HG03469 (cell line): ENCODE data around the gene LST1.

Source experiments
- ATAC-seq: cut with Tn5 transposase; IDR thresholded peaks from one replicate; pipeline ENCODE4 v1.9.1; 2021; ENCODE audit warnings: mild to moderate bottlenecking, moderate library complexity, moderate number of reproducible peaks; ENCODE audit not compliant: unreplicated experiment

LST1 gene

DNA sequence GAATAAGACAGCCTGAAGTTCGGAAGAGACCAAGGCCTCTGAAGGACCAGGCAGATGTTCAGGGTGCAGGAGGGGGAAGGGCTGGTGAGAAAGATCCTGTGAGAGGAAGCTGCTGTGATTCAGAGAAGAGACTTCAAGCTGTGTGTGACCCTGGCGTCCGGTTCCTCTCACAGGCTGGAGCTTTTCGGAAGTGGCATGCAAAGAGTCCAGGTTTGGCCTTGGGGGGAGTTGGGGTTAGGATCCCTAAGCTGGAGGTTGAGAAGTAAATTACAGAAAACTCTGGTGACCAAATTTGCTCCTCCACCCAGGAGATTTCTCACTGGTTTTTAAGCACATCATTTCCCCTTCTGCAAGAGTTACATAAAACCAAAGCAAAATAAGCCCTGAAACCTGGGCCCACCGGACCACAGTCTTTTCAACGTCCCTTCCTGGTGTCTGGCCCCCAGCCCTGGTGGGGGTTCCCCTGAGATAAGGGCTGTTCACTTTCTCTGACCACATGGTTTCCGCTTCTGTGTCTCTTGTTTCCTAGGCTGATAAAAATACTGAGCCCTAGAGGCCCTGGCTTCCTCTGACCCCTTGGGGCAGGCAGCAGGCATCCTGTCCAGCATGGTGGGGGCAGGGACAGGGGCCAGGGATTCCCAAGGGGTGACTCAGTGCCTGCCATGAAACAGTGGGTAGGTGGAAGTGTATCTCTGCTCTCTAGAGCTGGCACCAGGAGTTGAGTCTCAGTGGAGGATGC is 25.9 kb upstream of the LST1 start:
- peak; percentile 36 for ATAC-seq

DNA sequence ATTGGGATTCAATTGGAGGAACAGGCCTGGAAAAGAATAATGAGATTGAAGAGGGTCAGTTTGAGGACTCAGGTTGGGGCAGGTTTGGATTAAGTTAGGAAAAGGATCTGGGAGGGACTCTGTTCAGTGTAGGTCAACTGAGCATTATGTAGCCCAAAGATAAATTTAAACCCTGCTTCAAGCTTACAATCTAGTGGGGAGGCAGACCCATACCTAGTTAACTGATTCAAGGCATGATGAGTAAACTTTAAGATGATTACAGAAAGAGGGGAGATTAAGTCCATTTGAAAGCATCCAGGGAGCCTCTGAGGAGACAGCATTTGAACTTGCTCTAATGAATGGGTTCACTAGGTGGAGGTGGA is 25.4 kb upstream of the LST1 start:
- ATAC-seq, result no peak

DNA sequence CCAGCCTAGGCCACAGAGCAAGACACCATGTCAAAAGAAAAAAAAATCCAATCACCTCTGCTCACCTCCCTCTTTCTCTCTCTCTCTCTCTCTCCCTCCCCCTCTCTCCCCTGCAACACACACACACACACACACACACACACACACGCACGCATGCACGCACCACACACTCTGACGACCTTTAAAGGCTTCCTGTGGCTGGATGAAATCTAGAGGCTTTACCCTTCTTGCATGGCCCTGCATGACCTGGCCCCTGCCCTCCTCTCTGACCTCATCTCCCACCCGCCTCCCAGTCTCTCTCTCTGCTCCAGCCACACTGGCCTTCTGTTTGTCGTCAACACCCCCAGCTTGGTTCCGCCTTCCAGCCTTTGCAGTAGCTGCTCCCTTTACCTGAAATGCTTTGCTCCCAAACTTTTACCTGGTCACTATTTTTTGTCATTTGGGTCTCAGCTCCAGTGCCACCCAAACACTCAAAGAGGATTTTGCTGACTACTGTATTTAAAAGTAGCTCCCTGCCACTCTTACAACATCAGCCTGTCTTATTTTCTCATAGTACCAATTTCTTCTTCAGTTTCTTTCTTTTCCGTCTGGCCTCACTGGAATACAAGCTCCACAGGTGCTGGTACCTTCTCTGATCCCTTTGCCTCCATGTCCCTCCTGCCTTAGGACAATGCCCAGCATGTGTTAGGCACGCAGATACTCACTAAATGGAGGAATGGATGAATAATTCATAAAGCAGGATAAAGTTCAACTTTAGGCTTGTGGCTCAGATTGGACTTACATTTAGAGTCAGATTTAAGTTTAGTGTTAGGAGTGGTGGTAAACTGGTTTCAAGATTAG is 18.3 kb upstream of the LST1 start:
- ATAC-seq, result no peak

DNA sequence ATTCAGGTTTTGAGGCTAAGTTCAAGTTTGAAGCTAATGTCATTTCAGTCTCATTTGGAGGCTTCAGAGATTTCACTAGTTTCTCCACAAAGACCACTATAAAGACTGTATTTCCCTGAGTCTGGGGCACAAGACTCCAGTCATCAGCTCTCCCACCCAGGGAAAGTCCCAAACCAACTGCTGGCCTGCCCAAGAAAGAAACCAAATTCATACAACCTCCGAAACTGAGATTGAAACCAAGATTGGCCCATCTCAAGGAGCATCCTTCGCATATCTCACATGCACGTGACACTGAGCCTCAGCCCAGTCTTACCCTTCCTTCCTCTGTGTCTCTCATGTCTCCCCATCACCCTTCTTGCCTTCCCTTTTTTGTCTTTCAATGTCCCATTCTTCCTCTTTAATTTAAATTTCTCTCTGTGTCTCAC is 17.5 kb upstream of the LST1 start:
- peak; percentile 53 for ATAC-seq

DNA sequence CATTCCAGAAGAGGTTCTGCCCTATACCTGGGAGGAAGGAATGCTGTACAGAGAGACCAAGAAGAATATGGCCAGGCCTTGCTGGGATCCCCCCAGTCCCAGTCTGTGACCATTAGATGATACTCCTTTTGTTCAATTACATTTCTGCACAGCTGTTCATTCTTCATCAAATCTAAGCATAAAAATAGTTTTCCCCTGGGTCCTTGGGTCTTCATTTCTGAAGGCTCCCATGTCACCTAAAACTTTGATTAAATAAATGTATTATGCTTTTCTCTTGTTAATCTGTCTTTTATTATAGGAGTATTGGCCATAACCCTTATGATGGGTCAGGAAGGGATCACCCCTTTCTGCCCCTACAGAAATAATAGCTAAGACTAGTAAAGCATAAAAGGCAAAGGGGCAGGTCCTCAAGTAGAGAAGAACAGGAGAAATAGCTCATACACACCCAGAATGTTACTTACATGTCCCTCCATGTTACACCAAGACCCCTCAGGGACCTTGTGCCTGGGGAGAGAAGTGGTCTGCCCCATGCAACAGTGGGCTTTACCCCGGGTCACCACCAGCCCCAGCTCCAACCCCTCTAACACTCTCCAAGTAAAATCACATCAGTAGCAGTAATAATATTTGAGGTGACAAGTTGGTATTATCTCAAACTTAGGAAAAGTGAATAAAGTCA is 16.1 kb upstream of the LST1 start:
- ATAC-seq, result no peak

DNA sequence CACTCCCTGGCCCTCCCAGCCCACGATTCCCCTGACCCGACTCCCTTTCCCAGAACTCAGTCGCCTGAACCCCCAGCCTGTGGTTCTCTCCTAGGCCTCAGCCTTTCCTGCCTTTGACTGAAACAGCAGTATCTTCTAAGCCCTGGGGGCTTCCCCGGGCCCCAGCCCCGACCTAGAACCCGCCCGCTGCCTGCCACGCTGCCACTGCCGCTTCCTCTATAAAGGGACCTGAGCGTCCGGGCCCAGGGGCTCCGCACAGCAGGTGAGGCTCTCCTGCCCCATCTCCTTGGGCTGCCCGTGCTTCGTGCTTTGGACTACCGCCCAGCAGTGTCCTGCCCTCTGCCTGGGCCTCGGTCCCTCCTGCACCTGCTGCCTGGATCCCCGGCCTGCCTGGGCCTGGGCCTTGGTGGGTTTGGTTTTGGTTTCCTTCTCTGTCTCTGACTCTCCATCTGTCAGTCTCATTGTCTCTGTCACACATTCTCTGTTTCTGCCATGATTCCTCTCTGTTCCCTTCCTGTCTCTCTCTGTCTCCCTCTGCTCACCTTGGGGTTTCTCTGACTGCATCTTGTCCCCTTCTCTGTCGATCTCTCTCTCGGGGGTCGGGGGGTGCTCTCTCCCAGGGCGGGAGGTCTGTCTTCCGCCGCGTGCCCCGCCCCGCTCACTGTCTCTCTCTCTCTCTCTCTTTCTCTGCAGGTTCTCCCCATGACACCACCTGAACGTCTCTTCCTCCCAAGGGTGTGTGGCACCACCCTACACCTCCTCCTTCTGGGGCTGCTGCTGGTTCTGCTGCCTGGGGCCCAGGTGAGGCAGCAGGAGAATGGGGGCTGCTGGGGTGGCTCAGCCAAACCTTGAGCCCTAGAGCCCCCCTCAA is 13.8 kb upstream of the LST1 start, which contains the start of gene LTA:
Gene LTA, plus strand, starts transcription at position 249 of the 871 bp plus-strand sequence. Its CDS starts 454 bp downstream, at position 703.
- ATAC-seq, result no peak

DNA sequence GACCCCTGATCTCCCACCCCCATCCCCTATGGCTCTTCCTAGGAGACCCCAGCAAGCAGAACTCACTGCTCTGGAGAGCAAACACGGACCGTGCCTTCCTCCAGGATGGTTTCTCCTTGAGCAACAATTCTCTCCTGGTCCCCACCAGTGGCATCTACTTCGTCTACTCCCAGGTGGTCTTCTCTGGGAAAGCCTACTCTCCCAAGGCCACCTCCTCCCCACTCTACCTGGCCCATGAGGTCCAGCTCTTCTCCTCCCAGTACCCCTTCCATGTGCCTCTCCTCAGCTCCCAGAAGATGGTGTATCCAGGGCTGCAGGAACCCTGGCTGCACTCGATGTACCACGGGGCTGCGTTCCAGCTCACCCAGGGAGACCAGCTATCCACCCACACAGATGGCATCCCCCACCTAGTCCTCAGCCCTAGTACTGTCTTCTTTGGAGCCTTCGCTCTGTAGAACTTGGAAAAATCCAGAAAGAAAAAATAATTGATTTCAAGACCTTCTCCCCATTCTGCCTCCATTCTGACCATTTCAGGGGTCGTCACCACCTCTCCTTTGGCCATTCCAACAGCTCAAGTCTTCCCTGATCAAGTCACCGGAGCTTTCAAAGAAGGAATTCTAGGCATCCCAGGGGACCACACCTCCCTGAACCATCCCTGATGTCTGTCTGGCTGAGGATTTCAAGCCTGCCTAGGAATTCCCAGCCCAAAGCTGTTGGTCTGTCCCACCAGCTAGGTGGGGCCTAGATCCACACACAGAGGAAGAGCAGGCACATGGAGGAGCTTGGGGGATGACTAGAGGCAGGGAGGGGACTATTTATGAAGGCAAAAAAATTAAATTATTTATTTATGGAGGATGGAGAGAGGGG is 12.6 kb upstream of the LST1 start:
- no peak for ATAC-seq

DNA sequence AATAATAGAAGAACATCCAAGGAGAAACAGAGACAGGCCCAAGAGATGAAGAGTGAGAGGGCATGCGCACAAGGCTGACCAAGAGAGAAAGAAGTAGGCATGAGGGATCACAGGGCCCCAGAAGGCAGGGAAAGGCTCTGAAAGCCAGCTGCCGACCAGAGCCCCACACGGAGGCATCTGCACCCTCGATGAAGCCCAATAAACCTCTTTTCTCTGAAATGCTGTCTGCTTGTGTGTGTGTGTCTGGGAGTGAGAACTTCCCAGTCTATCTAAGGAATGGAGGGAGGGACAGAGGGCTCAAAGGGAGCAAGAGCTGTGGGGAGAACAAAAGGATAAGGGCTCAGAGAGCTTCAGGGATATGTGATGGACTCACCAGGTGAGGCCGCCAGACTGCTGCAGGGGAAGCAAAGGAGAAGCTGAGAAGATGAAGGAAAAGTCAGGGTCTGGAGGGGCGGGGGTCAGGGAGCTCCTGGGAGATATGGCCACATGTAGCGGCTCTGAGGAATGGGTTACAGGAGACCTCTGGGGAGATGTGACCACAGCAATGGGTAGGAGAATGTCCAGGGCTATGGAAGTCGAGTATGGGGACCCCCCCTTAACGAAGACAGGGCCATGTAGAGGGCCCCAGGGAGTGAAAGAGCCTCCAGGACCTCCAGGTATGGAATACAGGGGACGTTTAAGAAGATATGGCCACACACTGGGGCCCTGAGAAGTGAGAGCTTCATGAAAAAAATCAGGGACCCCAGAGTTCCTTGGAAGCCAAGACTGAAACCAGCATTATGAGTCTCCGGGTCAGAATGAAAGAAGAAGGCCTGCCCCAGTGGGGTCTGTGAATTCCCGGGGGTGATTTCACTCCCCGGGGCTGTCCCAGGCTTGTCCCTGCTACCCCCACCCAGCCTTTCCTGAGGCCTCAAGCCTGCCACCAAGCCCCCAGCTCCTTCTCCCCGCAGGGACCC is 11.7 kb upstream of the LST1 start:
- no peak for ATAC-seq

DNA sequence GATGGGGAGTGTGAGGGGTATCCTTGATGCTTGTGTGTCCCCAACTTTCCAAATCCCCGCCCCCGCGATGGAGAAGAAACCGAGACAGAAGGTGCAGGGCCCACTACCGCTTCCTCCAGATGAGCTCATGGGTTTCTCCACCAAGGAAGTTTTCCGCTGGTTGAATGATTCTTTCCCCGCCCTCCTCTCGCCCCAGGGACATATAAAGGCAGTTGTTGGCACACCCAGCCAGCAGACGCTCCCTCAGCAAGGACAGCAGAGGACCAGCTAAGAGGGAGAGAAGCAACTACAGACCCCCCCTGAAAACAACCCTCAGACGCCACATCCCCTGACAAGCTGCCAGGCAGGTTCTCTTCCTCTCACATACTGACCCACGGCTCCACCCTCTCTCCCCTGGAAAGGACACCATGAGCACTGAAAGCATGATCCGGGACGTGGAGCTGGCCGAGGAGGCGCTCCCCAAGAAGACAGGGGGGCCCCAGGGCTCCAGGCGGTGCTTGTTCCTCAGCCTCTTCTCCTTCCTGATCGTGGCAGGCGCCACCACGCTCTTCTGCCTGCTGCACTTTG is 10.7 kb upstream of the LST1 start, which contains the start of gene TNF:
Gene TNF, plus strand, starts transcription at position 231 of the 567 bp plus-strand sequence. Its CDS starts 177 bp downstream, at position 408.
- ATAC-seq, result no peak

DNA sequence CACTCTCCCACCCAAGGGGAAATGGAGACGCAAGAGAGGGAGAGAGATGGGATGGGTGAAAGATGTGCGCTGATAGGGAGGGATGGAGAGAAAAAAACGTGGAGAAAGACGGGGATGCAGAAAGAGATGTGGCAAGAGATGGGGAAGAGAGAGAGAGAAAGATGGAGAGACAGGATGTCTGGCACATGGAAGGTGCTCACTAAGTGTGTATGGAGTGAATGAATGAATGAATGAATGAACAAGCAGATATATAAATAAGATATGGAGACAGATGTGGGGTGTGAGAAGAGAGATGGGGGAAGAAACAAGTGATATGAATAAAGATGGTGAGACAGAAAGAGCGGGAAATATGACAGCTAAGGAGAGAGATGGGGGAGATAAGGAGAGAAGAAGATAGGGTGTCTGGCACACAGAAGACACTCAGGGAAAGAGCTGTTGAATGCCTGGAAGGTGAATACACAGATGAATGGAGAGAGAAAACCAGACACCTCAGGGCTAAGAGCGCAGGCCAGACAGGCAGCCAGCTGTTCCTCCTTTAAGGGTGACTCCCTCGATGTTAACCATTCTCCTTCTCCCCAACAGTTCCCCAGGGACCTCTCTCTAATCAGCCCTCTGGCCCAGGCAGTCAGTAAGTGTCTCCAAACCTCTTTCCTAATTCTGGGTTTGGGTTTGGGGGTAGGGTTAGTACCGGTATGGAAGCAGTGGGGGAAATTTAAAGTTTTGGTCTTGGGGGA is 10.0 kb upstream of the LST1 start:
- ATAC-seq, result no peak

DNA sequence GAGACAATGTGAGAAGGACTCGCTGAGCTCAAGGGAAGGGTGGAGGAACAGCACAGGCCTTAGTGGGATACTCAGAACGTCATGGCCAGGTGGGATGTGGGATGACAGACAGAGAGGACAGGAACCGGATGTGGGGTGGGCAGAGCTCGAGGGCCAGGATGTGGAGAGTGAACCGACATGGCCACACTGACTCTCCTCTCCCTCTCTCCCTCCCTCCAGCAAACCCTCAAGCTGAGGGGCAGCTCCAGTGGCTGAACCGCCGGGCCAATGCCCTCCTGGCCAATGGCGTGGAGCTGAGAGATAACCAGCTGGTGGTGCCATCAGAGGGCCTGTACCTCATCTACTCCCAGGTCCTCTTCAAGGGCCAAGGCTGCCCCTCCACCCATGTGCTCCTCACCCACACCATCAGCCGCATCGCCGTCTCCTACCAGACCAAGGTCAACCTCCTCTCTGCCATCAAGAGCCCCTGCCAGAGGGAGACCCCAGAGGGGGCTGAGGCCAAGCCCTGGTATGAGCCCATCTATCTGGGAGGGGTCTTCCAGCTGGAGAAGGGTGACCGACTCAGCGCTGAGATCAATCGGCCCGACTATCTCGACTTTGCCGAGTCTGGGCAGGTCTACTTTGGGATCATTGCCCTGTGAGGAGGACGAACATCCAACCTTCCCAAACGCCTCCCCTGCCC is 9.0 kb upstream of the LST1 start:
- ATAC-seq, result no peak

DNA sequence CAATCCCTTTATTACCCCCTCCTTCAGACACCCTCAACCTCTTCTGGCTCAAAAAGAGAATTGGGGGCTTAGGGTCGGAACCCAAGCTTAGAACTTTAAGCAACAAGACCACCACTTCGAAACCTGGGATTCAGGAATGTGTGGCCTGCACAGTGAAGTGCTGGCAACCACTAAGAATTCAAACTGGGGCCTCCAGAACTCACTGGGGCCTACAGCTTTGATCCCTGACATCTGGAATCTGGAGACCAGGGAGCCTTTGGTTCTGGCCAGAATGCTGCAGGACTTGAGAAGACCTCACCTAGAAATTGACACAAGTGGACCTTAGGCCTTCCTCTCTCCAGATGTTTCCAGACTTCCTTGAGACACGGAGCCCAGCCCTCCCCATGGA is 8.5 kb upstream of the LST1 start:
- ATAC-seq, result no peak

DNA sequence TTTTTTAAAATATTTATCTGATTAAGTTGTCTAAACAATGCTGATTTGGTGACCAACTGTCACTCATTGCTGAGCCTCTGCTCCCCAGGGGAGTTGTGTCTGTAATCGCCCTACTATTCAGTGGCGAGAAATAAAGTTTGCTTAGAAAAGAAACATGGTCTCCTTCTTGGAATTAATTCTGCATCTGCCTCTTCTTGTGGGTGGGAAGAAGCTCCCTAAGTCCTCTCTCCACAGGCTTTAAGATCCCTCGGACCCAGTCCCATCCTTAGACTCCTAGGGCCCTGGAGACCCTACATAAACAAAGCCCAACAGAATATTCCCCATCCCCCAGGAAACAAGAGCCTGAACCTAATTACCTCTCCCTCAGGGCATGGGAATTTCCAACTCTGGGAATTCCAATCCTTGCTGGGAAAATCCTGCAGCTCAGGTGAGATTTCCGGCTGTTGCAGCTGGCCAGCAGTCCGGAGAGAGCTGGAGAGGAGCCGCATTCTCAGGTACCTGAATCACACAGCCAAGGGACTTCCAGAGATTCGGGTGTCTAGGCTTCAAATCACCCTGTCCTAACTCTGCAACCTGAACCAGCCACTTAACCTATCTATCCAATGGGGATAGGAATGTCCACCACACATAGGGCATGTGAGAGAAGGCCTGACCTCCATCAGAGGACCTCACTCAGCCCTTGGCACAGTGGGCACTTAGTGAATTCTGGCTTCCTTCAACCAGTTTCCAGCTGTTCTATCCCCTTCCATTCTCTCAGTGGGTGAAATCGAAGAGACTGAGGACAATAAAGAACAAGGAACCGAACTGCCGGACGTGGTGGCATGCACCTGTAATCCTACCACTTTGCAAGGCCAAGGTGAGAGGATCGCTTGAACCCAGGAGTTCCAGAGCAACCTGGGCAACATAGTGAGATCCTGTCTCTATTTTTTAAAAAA is 7.6 kb upstream of the LST1 start:
- ATAC-seq, result no peak

DNA sequence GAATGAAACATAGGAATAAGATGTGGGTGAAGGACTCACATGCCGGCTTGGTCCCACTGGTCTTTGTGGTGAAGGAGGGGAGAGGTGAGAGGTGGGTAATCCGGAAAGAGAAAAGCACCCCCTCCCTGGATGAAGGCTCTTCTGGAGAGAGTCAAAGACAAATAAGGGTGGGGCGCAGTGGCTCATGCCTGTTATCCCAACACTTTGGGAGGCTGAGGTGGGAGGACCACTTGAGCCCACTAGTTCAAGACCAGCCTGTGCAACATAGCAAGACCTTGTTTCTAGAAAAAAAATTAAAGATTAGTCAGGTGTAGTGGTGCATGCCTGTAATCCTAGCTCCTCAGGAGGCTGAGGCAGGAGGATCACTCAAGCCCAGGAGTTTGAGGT is 7.0 kb upstream of the LST1 start:
- no peak for ATAC-seq

DNA sequence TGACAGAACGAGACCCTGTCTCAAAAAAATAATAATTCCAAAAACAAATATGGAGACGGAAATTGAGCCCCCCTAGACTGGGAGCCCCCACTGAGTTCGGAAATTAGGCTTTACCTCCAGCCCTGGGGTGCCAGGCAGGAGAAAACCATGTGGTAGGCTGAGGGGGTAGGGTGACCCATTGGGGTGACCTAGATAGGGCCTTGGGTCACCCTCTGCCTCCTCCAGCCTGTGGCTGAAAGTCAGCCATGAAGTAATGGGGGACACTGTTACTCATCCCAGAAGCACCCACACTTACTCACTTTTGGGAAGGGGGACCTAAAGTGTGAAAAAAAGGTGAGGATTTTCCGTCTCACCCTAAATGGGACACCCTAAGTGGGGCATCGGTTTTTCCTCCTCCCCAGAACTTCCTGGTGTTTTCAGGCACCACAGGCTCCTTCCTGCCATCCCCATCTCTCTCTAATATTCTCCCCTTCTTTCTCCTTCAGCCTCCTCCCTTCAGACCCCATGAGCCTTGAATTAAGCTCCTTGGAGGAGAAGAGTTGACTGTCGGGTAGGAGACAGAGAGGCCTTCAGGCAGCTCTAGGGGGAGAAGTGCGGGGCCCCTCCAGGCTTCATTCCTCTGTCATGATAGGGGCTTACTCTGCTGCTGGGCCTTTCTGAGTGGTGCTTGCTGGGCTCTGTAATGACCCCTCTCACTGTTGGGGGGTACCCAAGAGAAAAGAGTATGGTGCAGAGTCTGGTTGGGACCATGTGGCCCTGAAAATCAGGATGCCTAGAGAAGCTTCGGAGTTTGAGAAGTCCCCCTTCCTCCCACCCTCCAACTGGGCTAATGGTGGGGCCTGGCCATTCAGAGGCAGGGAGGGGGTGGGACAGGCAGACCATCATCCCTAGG is 6.3 kb upstream of the LST1 start:
- no peak for ATAC-seq
